Common myeloid progenitor, CD34-positive (primary cell): ENCODE data around the gene SLC50A1.
"Not testable (repeated sequence)": the region's sequence is repeated elsewhere in the genome, so short reads cannot be mapped to it uniquely, and the experiment has no call there.

Experiments used
- CTCF ChIA-PET: fragments of 350-600 bp; sonication (Branson Sonifier 250); formaldehyde crosslinking; loops from one replicate; lab custom pipeline; 2021; ENCODE audit warnings: antibody characterized with exemption; lab: Charles Lee
- POLR2A ChIA-PET: fragments of 350-600 bp; sonication (Branson Sonifier 250); formaldehyde crosslinking; loops from one replicate; lab custom pipeline; 2021; ENCODE audit warnings: antibody characterized with exemption; lab: Charles Lee
- DNase-seq, 3 donors: peaks; one replicate each; pipeline versions ENCODE4 v3.0.0 to v3.0.0-alpha.2; 2013
- H3K27ac ChIP-seq, 2 experiments: 1 replicate in 1 of 2; 2 replicates in 1 of 2; pipeline ENCODE4 v1.7.0; 2013; ENCODE audit warnings: inconsistent platforms in 2 of 2, low read length in 2 of 2, mild to moderate bottlenecking in 2 of 2, low read depth in 1 of 2, moderate library complexity in 1 of 2; ENCODE audit not compliant: severe bottlenecking in 2 of 2, insufficient read depth in 1 of 2, poor library complexity in 1 of 2
- H3K27me3 ChIP-seq, 5 experiments: replicated peaks in 2 of 5; 1 replicate in 3 of 5; 2 replicates in 2 of 5; pipeline versions ENCODE4 v1.6.1 to v1.7.0; 2013; ENCODE audit warnings: low read length in 4 of 5, mild to moderate bottlenecking in 2 of 5, moderate library complexity in 2 of 5, inconsistent platforms in 1 of 5; ENCODE audit not compliant: insufficient read depth in 5 of 5, control insufficient read depth in 4 of 5
- H3K36me3 ChIP-seq, 4 experiments: 1 replicate in 2 of 4; 2 replicates in 2 of 4; pipeline versions ENCODE4 v1.6.1 to v1.7.0; 2013; ENCODE audit warnings: low read length in 3 of 4, control low read depth in 1 of 4, mild to moderate bottlenecking in 1 of 4; ENCODE audit not compliant: control insufficient read depth in 4 of 4, insufficient read depth in 4 of 4
- H3K4me1 ChIP-seq, 4 experiments: 1 replicate in 3 of 4; 2 replicates in 1 of 4; pipeline versions ENCODE4 v1.6.1 to v1.7.1; 2013; ENCODE audit warnings: low read length in 3 of 4, mild to moderate bottlenecking in 3 of 4, control low read depth in 1 of 4, inconsistent platforms in 1 of 4, moderate library complexity in 1 of 4; ENCODE audit not compliant: control insufficient read depth in 4 of 4, insufficient read depth in 4 of 4; ENCODE audit errors: control extremely low read depth in 1 of 4
- H3K4me3 ChIP-seq, 7 experiments: 1 replicate in 4 of 7; 2 replicates in 3 of 7; pipeline versions ENCODE4 v1.5.1 to v1.7.0; 2013; ENCODE audit warnings: mild to moderate bottlenecking in 7 of 7, low read length in 6 of 7, moderate library complexity in 6 of 7, inconsistent platforms in 2 of 7, low read depth in 2 of 7, control low read depth in 1 of 7; ENCODE audit not compliant: insufficient read depth in 4 of 7, control insufficient read depth in 1 of 7; ENCODE audit errors: extremely low read depth in 1 of 7
- H3K9me3 ChIP-seq, 5 experiments: 1 replicate in 4 of 5; 2 replicates in 1 of 5; pipeline versions ENCODE4 v1.6.1 to v1.7.1; 2013; ENCODE audit warnings: low read length in 4 of 5, mild to moderate bottlenecking in 2 of 5, inconsistent platforms in 1 of 5, low read depth in 1 of 5, moderate library complexity in 1 of 5; ENCODE audit not compliant: control insufficient read depth in 4 of 5, insufficient read depth in 2 of 5; ENCODE audit errors: control extremely low read depth in 1 of 5
- WGBS: methylation state at CpG from one replicate; pipeline ENCODE4 v1.1.5; 2013; ENCODE audit not compliant: insufficient coverage; 5-methylcytosine and 5-hydroxymethylcytosine counted together

The SLC50A1 gene

DNA sequence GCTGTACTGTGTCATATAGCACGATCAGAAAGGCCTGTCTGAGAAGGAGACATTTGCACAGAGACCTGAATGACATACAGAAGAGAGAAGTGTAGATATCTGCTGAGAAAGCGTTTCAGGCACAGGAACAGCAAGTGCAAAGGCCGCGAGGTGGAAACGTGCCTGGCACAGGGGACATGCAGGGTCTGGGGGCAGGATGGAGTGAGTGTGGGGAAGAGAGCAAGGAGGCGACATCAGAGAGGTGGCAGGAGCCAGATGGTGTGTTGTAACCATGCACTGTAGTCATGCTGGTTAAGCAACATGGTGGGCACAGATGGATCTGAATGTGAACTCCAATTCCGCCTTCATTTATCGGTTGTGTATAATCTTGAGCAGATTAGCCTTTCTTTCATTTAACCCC is 24.5 kb downstream of the SLC50A1 start:
- ChIA-PET CTCF (interaction anchor here (1.0 kb wide), 1 partner anchor 13 kb away, joined by 3 read pairs; the partner anchor contains the start of gene KRTCAP2), POLR2A (no interaction called here)
- WGBS, result 96% methylated on average over 6 of the region's 8 CpGs
- Histone ChIP-seq H3K27ac (no peak overlapping the region), H3K27me3 (no peaks in the 10 kb centered on the region), H3K36me3 (no peaks in the 10 kb centered on the region), H3K9me3 (no peaks in the 10 kb centered on the region), H3K4me1 (no peaks in the 10 kb centered on the region), H3K4me3 (no peak overlapping the region)
- DNase-seq, result no peak

DNA sequence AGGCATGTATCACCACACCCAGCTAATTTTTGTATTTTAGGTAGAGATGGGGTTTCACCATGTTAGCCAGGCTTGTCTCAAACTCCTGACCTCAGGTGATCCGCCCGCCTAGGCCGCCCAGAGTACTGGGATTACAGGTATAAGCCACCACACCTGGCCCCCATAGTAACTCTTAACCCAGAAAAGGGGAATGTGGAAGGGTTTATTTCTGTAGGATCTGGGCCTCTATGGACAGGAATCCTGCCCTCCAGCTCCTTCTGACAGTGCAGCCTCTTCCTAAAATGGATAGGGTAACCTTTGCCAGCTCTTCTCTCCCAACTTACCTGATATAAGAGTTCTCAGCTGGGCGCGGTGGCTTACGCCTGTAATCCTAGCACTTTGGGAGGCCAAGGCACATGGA is 27.0 kb downstream of the SLC50A1 start:
- POLR2A ChIA-PET, result not testable (repeated sequence)
- CTCF ChIA-PET, result interaction anchor here (0.9 to 1.6 kb wide), 3 partner anchors 25 to 77 kb away, joined by 3 to 4 read pairs (median 4); no protein-coding TSS in a partner anchor

DNA sequence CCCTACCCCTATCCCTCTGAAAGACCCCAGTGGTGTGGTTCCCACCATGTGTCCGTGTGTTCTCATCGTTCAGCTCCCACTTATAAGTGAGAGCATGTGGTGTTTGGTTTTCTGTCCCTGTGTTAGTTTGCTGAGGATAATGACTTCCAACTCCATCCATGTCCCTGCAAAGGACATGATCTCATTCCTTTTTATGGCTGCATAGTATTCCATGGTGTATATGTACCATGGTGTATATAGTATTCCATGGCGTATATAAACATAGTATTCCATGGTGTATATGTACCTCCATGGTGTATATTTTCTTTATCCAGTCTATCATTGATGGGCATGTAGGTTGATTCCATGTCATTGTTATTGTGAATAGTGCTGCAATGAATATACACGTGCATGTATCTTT is 28.1 kb downstream of the SLC50A1 start:
- H3K36me3 ChIP-seq, H3K27ac ChIP-seq, DNase-seq, H3K9me3 ChIP-seq, H3K4me3 ChIP-seq, POLR2A ChIA-PET, H3K27me3 ChIP-seq: not testable (repeated sequence)
- CTCF ChIA-PET, result interaction anchor here (1.2 to 7.8 kb wide), 5 partner anchors 17 to 78 kb away, joined by 4 to 68 read pairs (median 4); no protein-coding TSS in a partner anchor
- peaks cover 0 to 23% (median 22%) of the 10 kb centered on the region in 4 experiments for H3K4me1 ChIP-seq
- WGBS, result no CpG with 5 or more reads among the region's 4 CpGs

More for the DNA sequence above, 27.0 kb downstream of the SLC50A1 start:
- H3K9me3 ChIP-seq, DNase-seq, H3K27ac ChIP-seq, H3K36me3 ChIP-seq, H3K4me3 ChIP-seq, H3K27me3 ChIP-seq: not testable (repeated sequence)
- peaks cover 0 to 20% (median 18%) of the 10 kb centered on the region in 4 experiments for H3K4me1 ChIP-seq
- WGBS, result no CpG with 5 or more reads among the region's 6 CpGs

DNA sequence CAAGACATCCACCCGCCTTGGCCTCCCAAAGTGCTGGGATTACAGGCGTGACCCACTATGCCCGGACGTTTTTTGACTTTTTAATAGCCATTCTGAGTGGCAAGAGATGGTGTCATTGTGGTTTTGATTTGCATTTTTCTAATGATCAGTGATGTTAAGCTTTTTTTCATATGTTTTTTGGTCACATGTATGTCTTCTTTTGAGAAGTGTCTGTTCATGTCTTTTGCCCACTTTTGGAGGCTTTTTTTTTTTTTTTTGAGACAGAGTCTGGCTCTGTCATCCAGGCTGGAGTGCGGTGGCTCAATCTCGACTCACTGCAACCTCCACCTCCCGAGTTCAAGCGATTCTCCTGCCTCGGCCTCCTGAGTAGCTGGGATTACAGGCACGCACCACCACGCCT is 29.0 kb downstream of the SLC50A1 start:
- Histone ChIP-seq H3K4me1 (peaks cover 0 to 23% (median 22%) of the 10 kb centered on the region in 4 experiments), H3K36me3 (peaks cover 6 to 11% (median 8%) of the 10 kb centered on the region in 4 experiments)
- H3K27me3 ChIP-seq, H3K4me3 ChIP-seq, POLR2A ChIA-PET, H3K27ac ChIP-seq, DNase-seq, H3K9me3 ChIP-seq: not testable (repeated sequence)
- 100% methylated on average over 4 of the region's 11 CpGs for WGBS
- CTCF ChIA-PET, result interaction anchor here (1.3 to 7.8 kb wide), 4 partner anchors 18 to 79 kb away, joined by 4 to 68 read pairs (median 16); no protein-coding TSS in a partner anchor

DNA sequence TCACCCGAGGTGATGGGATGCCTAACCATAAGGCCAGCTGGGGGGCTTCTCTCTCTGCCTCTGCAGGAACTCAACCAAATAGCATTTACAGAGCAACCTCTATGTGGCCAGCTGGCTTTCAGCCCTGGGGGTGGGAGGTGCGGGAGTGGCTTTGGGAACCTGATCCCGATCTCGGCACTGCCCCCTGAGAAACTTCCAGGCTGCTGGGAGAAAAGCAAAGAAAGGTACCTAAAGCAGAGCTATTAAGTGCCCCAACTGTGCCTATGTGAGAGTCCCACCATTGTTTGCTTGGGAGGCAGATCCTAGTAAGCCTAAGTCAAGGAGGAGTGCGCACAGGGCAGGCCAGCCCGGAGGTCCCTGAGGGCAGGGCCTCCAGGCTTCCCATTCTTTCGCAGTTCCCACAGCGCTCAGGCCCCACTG is 30.4 kb downstream of the SLC50A1 start:
- ChIA-PET CTCF (interaction anchor here (1.1 to 11.0 kb wide), 16 partner anchors 9 to 267 kb away, joined by 3 to 258 read pairs (median 10); partner anchors contain the start of genes EFNA1 and SLC50A1), POLR2A (interaction anchor here (0.7 to 2.7 kb wide), 4 partner anchors 26 to 78 kb away, joined by 3 to 12 read pairs (median 6); partner anchors contain the start of genes DPM3 and SLC50A1)
- WGBS, result 22% methylated on average over 8 of the region's 8 CpGs

DNA sequence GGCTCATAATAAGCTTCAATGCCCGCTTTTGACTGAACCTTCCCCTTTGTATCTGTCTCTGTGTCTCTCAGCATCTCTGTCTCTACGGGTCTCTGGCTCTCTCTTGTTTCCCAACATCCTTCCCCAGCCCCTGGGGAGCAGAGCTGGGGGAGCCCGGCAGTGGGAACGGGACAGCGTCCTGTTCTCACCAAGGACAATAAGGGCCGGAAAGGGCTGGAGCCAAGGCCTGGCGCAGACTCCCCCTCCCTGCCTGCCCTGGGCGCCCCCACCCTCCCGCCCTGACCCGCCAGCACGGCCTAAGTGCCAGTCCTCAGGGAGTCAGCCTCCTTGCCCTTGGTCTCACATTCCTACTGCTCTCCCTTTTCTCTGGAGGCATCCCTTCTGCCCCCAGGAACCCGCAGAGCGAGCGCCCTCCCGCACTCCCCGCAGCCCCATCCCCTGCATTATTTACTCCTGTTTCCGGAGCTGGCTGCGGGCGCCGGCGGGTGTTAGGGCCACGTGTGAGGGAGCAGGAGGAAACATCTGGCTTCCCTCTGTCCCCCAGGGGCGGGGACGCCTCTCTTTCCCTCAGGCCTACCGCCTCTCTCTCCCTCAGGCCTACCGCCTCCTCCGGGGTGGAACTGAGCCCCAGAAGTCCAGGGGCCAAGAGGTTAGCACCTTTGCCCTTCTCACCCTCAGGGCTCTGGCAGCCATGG is 31.0 kb downstream of the SLC50A1 start:
- WGBS, result 5% methylated on average over 18 of the region's 27 CpGs
- peak; percentile 89 to 98 (median 96) for DNase-seq
- H3K4me3 ChIP-seq, result peak overlapping the region in 5 of 7 experiments; percentile 6 to 58 (median 36)
- peaks cover 6 to 21% (median 12%) of the 10 kb centered on the region in 4 experiments for H3K36me3 ChIP-seq
- POLR2A ChIA-PET, result interaction anchor here (0.7 to 2.7 kb wide), 5 partner anchors 26 to 82 kb away, joined by 3 to 12 read pairs (median 3); partner anchors contain the start of genes DPM3 and SLC50A1
- CTCF ChIA-PET, result interaction anchor here (0.8 to 11.0 kb wide), 21 partner anchors 9 to 620 kb away, joined by 3 to 258 read pairs (median 5); partner anchors contain the start of genes EFNA1 and SLC50A1
- H3K27ac ChIP-seq, result peak overlapping the region; percentile 43 to 60
- no peaks in the 10 kb centered on the region for H3K9me3 ChIP-seq
- no peaks in the 10 kb centered on the region for H3K27me3 ChIP-seq
- H3K4me1 ChIP-seq, result peaks cover 0 to 25% (median 23%) of the 10 kb centered on the region in 4 experiments

More for the DNA sequence above, 30.4 kb downstream of the SLC50A1 start:
- peaks cover 0 to 23% (median 22%) of the 10 kb centered on the region in 4 experiments for H3K4me1 ChIP-seq
- no peak for DNase-seq
- H3K27me3 ChIP-seq, result no peaks in the 10 kb centered on the region
- H3K36me3 ChIP-seq, result peaks cover 6 to 19% (median 12%) of the 10 kb centered on the region in 4 experiments
- peak overlapping the region; percentile 43 to 60 for H3K27ac ChIP-seq
- H3K4me3 ChIP-seq, result peak overlapping the region in 4 of 7 experiments; percentile 17 to 58 (median 46)
- H3K9me3 ChIP-seq, result no peaks in the 10 kb centered on the region
